Measurements from ENCODE around the gene PARD3B. TPM values are rescaled to one million over a fixed set of nuclear protein-coding genes. Genes with fewer than 3 reads are reported as not detected.

Gene PARD3B
- total and polyA plus RNA-seq, 10 of the 15 experiments (the other 5 are each of a cell fraction or from before 2014, with no cell fraction given) = 0.01 to 0.54 (median 0.07) TPM; not detected in 7

DNA sequence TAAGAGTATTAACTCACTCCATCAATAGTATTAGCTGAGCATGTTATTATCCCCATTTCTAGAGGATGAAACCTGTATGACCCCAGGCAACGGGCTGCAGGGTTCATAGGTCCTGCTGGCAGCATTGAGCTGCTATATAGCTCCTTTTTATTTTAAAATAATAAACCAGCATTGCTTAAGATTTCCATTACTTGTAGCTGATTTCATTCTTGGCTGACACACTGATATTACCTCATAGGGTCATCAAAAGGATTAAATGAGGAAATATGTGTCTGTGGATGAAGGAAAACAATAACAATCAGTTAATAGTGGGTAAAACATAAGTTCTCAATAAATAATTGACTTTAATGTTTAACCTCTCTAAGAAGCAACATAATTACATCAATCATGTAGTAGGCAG is 1088.7 kb downstream of the PARD3B start:
- FAIRE-seq (no peak), ATAC-seq (no peak), DNase-seq (ENCODE audit: low read depth, low spot score) (no peak)
- in situ Hi-C loops (cut with MboI) = no loop called here
- Histone ChIP-seq H3K9me3 (replicated peaks; ENCODE audit: control insufficient read depth, insufficient read depth, low read length) (no peaks in the 10 kb centered on the region), H3K27me3 (replicated peaks in 1 of 2; ENCODE audit: control insufficient read depth in 2 of 2, insufficient read depth in 2 of 2, low read length in 1 of 2) (peaks cover 3 to 16% of the 10 kb centered on the region in 2 experiments), H3K36me3 (ENCODE audit: control insufficient read depth in 2 of 2, insufficient read depth in 2 of 2, low read length in 1 of 2) (no peaks in the 10 kb centered on the region), H2AFZ (ENCODE audit: control insufficient read depth, low read depth, low read length) (no peak overlapping the region), H3K4me3 (no peak overlapping the region), H3K4me1 (ENCODE audit: control insufficient read depth, insufficient read depth, low read length) (no peaks in the 10 kb centered on the region), H3K79me2 (ENCODE audit: control insufficient read depth, insufficient read depth, low read length) (no peaks in the 10 kb centered on the region), H3K4me2 (ENCODE audit: control insufficient read depth, insufficient read depth) (no peak overlapping the region), H3K9ac (ENCODE audit: control insufficient read depth, insufficient read depth, low read length) (no peak overlapping the region), H3K27ac (ENCODE audit: control insufficient read depth, insufficient read depth) (no peak overlapping the region), H4K20me1 (ENCODE audit: control insufficient read depth, insufficient read depth) (no peaks in the 10 kb centered on the region)
- WGBS (ENCODE audit: insufficient coverage, insufficient replicate concordance, low lambda C conversion rate, missing lambda C conversion rate) = 0% methylated on average over 1 of the region's 1 CpG
- CTCF ChIA-PET = no interaction called here
- RAD21 ChIA-PET (ENCODE audit: unreplicated experiment) = no interaction called here
- BruUV-seq (replicated peaks) = no TSS peak
- TF ChIP-seq RBBP5 (conservative IDR thresholded peaks at IDR 0.05) = no peak
- TF ChIP-seq, protein P1, sequence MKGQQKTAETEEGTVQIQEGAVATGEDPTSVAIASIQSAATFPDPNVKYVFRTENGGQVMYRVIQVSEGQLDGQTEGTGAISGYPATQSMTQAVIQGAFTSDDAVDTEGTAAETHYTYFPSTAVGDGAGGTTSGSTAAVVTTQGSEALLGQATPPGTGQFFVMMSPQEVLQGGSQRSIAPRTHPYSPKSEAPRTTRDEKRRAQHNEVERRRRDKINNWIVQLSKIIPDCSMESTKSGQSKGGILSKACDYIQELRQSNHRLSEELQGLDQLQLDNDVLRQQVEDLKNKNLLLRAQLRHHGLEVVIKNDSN (IDR thresholded peaks at IDR 0.05; ENCODE audit: borderline replicate concordance, extremely low read length, insufficient read depth, low read depth, low read length) = no peak
- intact Hi-C loops (cut with micrococcal nuclease; ENCODE audit: unreplicated experiment) = no loop called here
- SMC1A ChIA-PET (ENCODE audit: uncharacterized antibody, unreplicated experiment) = no interaction called here
- POLR2A ChIA-PET = no interaction called here

DNA sequence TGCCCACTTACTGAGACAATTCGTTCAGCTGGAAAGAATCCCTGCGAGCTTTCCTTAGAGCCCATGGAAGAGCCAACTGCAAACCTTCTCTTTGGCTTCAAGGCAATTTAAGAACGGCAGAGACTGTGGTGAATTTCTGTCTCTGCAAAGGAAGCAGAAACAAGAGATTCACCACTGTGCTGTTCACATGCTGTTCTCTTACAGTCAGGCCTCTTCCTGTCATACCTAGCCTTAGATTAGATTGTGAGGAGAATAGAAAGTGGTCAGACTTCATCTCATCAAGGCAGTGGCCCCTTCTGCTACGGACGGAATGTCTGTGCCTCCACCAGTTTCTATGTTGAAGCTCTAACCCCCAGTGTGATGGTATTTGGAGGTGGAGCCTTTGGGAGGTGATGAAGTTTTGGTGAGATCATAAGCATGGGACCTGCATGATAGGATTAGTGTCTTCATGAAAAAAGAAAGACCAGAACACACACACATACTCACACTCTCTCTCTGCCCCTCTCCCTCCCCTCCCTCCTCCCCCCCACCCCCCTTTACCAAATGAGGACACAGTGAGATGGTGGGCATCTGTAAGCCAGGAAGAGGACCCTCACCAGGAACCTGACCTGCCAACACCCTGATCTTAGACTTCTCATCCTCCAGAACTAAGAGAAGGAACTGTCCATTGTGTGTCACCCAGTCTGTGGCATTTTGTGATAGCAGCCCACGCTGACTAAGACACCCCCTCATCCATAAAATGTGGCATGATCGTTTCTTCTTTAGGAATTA is 1091.5 kb downstream of the PARD3B start:
- Histone ChIP-seq H4K20me1 (ENCODE audit: control insufficient read depth, insufficient read depth) (no peaks in the 10 kb centered on the region), H3K4me2 (ENCODE audit: control insufficient read depth, insufficient read depth) (no peak overlapping the region), H3K4me3 (no peak overlapping the region), H3K4me1 (ENCODE audit: control insufficient read depth, insufficient read depth, low read length) (no peaks in the 10 kb centered on the region), H3K9ac (ENCODE audit: control insufficient read depth, insufficient read depth, low read length) (no peak overlapping the region), H3K9me3 (replicated peaks; ENCODE audit: control insufficient read depth, insufficient read depth, low read length) (no peaks in the 10 kb centered on the region; the same call in 2 of the 3 replicates), H3K36me3 (ENCODE audit: control insufficient read depth in 2 of 2, insufficient read depth in 2 of 2, low read length in 1 of 2) (no peaks in the 10 kb centered on the region), H3K27me3 (replicated peaks in 1 of 2; ENCODE audit: control insufficient read depth in 2 of 2, insufficient read depth in 2 of 2, low read length in 1 of 2) (peaks cover 3 to 16% of the 10 kb centered on the region in 2 experiments), H3K27ac (ENCODE audit: control insufficient read depth, insufficient read depth) (no peak overlapping the region), H3K79me2 (ENCODE audit: control insufficient read depth, insufficient read depth, low read length) (no peaks in the 10 kb centered on the region), H2AFZ (ENCODE audit: control insufficient read depth, low read depth, low read length) (no peak overlapping the region)
- ChIA-PET CTCF (no interaction called here), SMC1A (ENCODE audit: uncharacterized antibody, unreplicated experiment) (no interaction called here), POLR2A (no interaction called here), RAD21 (ENCODE audit: unreplicated experiment) (no interaction called here)
- BruUV-seq (replicated peaks) = no TSS peak
- in situ Hi-C loops (cut with MboI) = no loop called here
- ATAC-seq (no peak), FAIRE-seq (no peak), DNase-seq (ENCODE audit: low read depth, low spot score) (no peak)
- no peak for TF ChIP-seq TCF7 (IDR thresholded peaks at IDR 0.05; ENCODE audit: borderline replicate concordance)
- no peak for TF ChIP-seq MYC (IDR thresholded peaks at IDR 0.05; ENCODE audit: insufficient read depth, insufficient read length, insufficient replicate concordance, low read length, severe bottlenecking)
- no peak for TF ChIP-seq MEF2A (IDR thresholded peaks at IDR 0.05; ENCODE audit: insufficient read depth, low read depth, low read length)
- TF ChIP-seq, protein P2, sequence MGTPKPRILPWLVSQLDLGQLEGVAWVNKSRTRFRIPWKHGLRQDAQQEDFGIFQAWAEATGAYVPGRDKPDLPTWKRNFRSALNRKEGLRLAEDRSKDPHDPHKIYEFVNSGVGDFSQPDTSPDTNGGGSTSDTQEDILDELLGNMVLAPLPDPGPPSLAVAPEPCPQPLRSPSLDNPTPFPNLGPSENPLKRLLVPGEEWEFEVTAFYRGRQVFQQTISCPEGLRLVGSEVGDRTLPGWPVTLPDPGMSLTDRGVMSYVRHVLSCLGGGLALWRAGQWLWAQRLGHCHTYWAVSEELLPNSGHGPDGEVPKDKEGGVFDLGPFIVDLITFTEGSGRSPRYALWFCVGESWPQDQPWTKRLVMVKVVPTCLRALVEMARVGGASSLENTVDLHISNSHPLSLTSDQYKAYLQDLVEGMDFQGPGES (IDR thresholded peaks at IDR 0.05) = no peak
- TF ChIP-seq, protein P3, sequence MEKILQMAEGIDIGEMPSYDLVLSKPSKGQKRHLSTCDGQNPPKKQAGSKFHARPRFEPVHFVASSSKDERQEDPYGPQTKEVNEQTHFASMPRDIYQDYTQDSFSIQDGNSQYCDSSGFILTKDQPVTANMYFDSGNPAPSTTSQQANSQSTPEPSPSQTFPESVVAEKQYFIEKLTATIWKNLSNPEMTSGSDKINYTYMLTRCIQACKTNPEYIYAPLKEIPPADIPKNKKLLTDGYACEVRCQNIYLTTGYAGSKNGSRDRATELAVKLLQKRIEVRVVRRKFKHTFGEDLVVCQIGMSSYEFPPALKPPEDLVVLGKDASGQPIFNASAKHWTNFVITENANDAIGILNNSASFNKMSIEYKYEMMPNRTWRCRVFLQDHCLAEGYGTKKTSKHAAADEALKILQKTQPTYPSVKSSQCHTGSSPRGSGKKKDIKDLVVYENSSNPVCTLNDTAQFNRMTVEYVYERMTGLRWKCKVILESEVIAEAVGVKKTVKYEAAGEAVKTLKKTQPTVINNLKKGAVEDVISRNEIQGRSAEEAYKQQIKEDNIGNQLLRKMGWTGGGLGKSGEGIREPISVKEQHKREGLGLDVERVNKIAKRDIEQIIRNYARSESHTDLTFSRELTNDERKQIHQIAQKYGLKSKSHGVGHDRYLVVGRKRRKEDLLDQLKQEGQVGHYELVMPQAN (conservative IDR thresholded peaks at IDR 0.05) = no peak
- 11% methylated on average over 7 of the region's 7 CpGs for WGBS (ENCODE audit: insufficient coverage, insufficient replicate concordance, low lambda C conversion rate, missing lambda C conversion rate)
- intact Hi-C loops (cut with micrococcal nuclease; ENCODE audit: unreplicated experiment) = no loop called here
